SJCRH30 (cell line): ENCODE measurements around the gene BRME1. TPM values are rescaled to one million over a fixed set of nuclear protein-coding genes. Genes with fewer than 3 reads are reported as not detected.

Experiments used
- DNase-seq, 2 experiments: peaks; one replicate each; pipeline ENCODE4 v3.0.0-alpha.2; 2015 to 2020
- H3K27ac ChIP-seq: fragments of 250-450 bp; sonication (Bioruptor Pico); 2 replicates; pipeline ENCODE4 v1.5.1; 2020; ENCODE audit warnings: mild to moderate bottlenecking, moderate library complexity
- H3K27me3 ChIP-seq: fragments of 250-450 bp; sonication (Bioruptor Pico); 2 replicates; pipeline ENCODE4 v1.5.1; 2020; ENCODE audit warnings: mild to moderate bottlenecking, moderate library complexity
- H3K36me3 ChIP-seq: fragments of 250-450 bp; sonication (Bioruptor Pico); 2 replicates; pipeline ENCODE4 v1.5.1; 2020; ENCODE audit warnings: mild to moderate bottlenecking, moderate library complexity
- H3K4me1 ChIP-seq: fragments of 250-450 bp; sonication (Bioruptor Pico); 2 replicates; pipeline ENCODE4 v1.5.1; 2020; ENCODE audit warnings: mild to moderate bottlenecking, moderate library complexity
- H3K4me3 ChIP-seq: fragments of 250-450 bp; sonication (Bioruptor Pico); 2 replicates; pipeline ENCODE4 v1.5.1; 2020; ENCODE audit warnings: mild to moderate bottlenecking, moderate library complexity
- H3K9me3 ChIP-seq: fragments of 250-450 bp; sonication (Bioruptor Pico); replicated peaks from 2 replicates; pipeline ENCODE4 v1.5.1; 2020; ENCODE audit warnings: mild to moderate bottlenecking, moderate library complexity
- total RNA-seq: library from RNA; depleted of rRNA; stranded (reverse); fragments of >200 nt; shearing (Covaris generic); gene quantifications from 2 replicates; pipeline ENCODE4 v1.2.3, GENCODE V29; 2014

The BRME1 gene
- total RNA-seq, 1 experiment from 2014 or later = 10.0 TPM

GRCh38 chr19:13887517-13887916 lies 18.4 kb downstream of the BRME1 start:
- no peak for DNase-seq
- H3K36me3 ChIP-seq = no peaks in the 10 kb centered on the region

GRCh38 chr19:13887018-13887436 lies 18.9 kb downstream of the BRME1 start:
- Histone ChIP-seq H3K27me3 (peaks cover 2% of the 10 kb centered on the region; the same call in 1 of the 2 replicates), H3K4me3 (no peak overlapping the region), H3K27ac (no peak overlapping the region), H3K9me3 (no peaks in the 10 kb centered on the region), H3K4me1 (peaks cover 3% of the 10 kb centered on the region), H3K36me3 (no peaks in the 10 kb centered on the region)
- DNase-seq = no peak

More at GRCh38 chr19:13887517-13887916, 18.4 kb downstream of the BRME1 start:
- no peak overlapping the region for H3K27ac ChIP-seq
- peaks cover 2% of the 10 kb centered on the region; the same call in 1 of the 2 replicates for H3K27me3 ChIP-seq
- no peak overlapping the region for H3K4me3 ChIP-seq
- H3K4me1 ChIP-seq = no peaks in the 10 kb centered on the region; the same call in 1 of the 2 replicates
- no peaks in the 10 kb centered on the region for H3K9me3 ChIP-seq

DNA sequence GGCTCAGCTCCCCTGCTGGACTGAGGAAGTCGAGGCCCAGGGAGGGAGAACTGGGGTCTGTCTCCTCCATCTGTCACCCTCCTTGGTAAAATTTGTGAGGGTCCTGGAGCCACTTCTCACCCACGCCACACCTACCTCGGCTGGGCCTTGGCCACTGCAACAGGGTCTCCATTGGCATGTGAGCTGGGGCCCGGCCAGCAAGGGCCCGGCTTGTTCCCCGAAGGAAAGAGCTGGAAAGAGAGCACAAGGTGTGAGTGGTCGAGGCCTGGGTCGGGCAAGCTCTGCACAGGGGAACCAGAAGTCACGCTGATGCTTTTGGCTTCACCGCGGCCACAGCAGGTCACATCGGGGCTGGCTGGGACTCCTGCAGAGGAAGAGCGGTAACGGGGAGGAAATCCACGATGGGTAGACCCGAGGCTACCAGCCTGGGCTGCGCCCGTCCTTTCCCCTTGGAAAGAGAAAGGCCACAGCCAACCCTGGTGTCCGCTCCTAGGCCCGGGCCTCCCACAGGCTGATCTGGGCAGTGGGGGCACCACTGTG lies 20.0 kb downstream of the BRME1 start:
- H3K4me3 ChIP-seq = no peak overlapping the region
- no peaks in the 10 kb centered on the region for H3K9me3 ChIP-seq

DNA sequence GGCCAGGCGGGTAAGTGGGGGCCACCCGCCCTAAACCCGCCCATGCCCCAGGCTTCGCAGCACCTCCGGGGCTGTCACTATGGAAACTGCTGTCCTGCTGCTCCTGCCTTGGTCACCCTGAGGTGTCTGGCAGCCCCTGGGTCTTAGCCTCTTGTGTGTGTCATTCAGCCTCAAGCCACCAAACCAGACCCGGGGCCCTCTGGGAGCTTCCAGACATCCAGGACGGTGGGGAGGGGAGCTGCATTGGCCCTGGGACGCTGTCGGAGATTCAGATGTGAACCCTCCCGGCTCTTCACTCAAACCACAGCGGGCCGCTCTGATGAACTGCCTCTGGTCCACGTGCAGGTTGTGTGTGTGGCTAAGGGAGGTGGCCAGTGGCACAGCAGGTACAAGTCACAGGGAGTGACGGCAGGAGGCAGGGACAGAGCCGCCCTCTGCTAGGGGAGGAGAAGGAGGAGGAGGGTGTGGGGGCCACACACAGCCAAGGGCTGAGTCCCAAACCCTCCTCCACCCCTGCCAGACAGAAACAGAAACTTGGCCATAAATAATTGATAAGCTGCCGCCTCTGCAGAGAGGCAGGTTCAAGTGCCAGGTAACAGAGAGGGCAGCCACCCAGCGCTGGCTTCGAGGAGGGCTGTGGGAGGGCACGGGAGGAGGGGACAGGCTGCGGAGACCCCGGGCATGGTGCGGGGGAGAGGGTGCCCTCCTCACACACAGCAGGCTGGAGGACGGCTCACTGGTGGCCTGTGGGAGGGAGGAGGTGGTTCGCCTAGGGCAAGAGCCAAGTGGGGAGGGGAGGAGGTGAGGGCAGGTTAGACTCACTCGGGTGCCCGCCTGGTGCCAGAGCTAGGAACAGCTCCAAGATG lies 21.0 kb downstream of the BRME1 start:
- Histone ChIP-seq H3K36me3 (no peaks in the 10 kb centered on the region), H3K27ac (no peak overlapping the region), H3K4me3 (no peak overlapping the region), H3K4me1 (peaks cover 18% of the 10 kb centered on the region), H3K9me3 (no peaks in the 10 kb centered on the region), H3K27me3 (peaks cover 2% of the 10 kb centered on the region; the same call in 1 of the 2 replicates)
- peak in 1 of 2 experiments; percentile 52 for DNase-seq

More for the DNA sequence above, 20.0 kb downstream of the BRME1 start:
- H3K4me1 ChIP-seq = peaks cover 12% of the 10 kb centered on the region
- DNase-seq = no peak
- H3K27ac ChIP-seq = no peak overlapping the region
- no peaks in the 10 kb centered on the region for H3K36me3 ChIP-seq
- H3K27me3 ChIP-seq = peaks cover 2% of the 10 kb centered on the region; the same call in 1 of the 2 replicates

GRCh38 chr19:13883516-13884064 lies 22.3 kb downstream of the BRME1 start:
- no peaks in the 10 kb centered on the region for H3K9me3 ChIP-seq
- no peak overlapping the region for H3K27ac ChIP-seq
- no peaks in the 10 kb centered on the region for H3K36me3 ChIP-seq
- DNase-seq = peak in 1 of 2 experiments; percentile 42
- no peak overlapping the region for H3K4me3 ChIP-seq
- peaks cover 2% of the 10 kb centered on the region; the same call in 1 of the 2 replicates for H3K27me3 ChIP-seq
- peaks cover 18% of the 10 kb centered on the region for H3K4me1 ChIP-seq

DNA sequence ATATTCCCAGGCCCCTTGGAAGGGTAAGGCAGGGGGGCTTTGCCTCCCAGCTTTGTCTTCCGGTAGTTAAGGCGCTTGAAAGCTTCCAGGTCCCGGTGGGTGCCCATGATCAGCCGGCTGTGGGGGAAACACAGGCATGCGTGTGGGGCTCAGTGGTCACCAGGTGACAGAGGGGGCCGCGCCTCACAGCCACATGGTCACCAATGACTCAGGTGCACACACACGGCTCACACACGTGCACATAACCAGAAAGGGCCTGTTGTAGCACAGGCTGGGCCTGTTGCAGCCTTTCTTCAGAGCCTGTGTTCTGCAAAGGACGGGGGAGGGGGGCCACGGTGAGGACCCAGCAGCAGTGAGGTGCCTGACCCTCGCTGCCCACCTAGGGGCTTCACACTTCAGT lies 23.1 kb downstream of the BRME1 start:
- H3K4me1 ChIP-seq = peaks cover 18% of the 10 kb centered on the region
- no peaks in the 10 kb centered on the region for H3K36me3 ChIP-seq
- H3K4me3 ChIP-seq = no peak overlapping the region
- DNase-seq = no peak
- H3K27ac ChIP-seq = no peak overlapping the region
- H3K9me3 ChIP-seq = no peaks in the 10 kb centered on the region
- H3K27me3 ChIP-seq = peaks cover 2% of the 10 kb centered on the region; the same call in 1 of the 2 replicates

DNA sequence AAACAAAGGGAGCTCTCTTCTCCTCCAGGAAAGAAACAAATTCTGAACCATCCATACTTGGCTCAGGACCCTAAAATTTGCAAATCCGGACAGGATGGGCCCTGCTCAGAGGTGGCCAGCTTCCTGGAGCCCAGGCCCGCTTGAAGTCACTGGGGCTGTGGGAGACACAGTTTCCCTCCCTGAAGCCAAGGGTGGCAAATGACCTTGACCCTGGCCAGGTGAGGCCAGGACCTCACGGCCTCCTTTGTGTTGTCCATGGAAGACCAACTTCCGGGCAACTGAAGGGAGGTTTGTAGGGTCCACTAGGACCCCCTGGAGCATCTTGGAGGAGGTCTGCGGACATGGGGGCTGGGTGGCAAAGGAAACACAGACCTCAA lies 23.5 kb downstream of the BRME1 start:
- Histone ChIP-seq H3K27me3 (peaks cover 2% of the 10 kb centered on the region; the same call in 1 of the 2 replicates), H3K4me3 (no peak overlapping the region), H3K4me1 (peaks cover 18% of the 10 kb centered on the region), H3K9me3 (no peaks in the 10 kb centered on the region), H3K27ac (no peak overlapping the region), H3K36me3 (no peaks in the 10 kb centered on the region)
- no peak for DNase-seq

- Histone ChIP-seq H3K27ac (peak overlapping the region; percentile 55; the same call in 1 of the 2 replicates), H3K4me3 (peak overlapping the region; percentile 20), H3K36me3 (no peaks in the 10 kb centered on the region), H3K4me1 (peaks cover 18% of the 10 kb centered on the region), H3K9me3 (no peaks in the 10 kb centered on the region), H3K27me3 (peaks cover 2% of the 10 kb centered on the region; the same call in 1 of the 2 replicates)
- DNase-seq = peak; percentile 51 to 64
These were observed 24.1 kb downstream of the BRME1 start for GRCh38 chr19:13881692-13882418.

- DNase-seq = peak; percentile 93 to 96
These were observed 24.6 kb downstream of the BRME1 start for GRCh38 chr19:13881251-13881691.

GRCh38 chr19:13880059-13881043 lies 25.6 kb downstream of the BRME1 start:
- H3K9me3 ChIP-seq = no peaks in the 10 kb centered on the region

More at GRCh38 chr19:13881251-13881691, 24.6 kb downstream of the BRME1 start:
- H3K27ac ChIP-seq = peak overlapping the region; percentile 55; the same call in 1 of the 2 replicates
- H3K4me3 ChIP-seq = peak overlapping the region; percentile 20
- H3K27me3 ChIP-seq = peaks cover 2% of the 10 kb centered on the region; the same call in 1 of the 2 replicates
- H3K9me3 ChIP-seq = no peaks in the 10 kb centered on the region
- no peaks in the 10 kb centered on the region for H3K36me3 ChIP-seq
- peaks cover 18% of the 10 kb centered on the region for H3K4me1 ChIP-seq

DNA sequence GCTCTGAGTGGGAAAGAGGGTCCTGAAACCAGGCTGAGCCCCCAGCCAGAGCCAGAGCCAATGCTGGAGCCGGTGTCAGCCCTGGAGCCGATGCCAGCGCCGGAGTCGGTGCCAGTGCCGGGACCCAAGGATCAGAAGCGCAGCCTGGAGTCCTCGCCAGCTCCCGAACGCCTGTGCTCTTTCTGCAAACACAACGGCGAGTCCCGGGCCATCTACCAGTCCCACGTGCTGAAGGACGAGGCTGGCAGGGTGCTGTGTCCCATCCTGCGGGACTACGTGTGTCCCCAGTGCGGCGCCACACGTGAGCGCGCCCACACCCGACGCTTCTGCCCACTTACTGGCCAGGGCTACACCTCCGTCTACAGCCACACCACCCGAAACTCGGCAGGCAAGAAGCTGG lies 28.6 kb downstream of the BRME1 start:
- no peak for DNase-seq
- Histone ChIP-seq H3K36me3 (no peaks in the 10 kb centered on the region), H3K27me3 (no peaks in the 10 kb centered on the region), H3K27ac (no peak overlapping the region), H3K9me3 (no peaks in the 10 kb centered on the region), H3K4me3 (no peak overlapping the region), H3K4me1 (peaks cover 16% of the 10 kb centered on the region)

More at GRCh38 chr19:13880059-13881043, 25.6 kb downstream of the BRME1 start:
- Histone ChIP-seq H3K4me3 (peak overlapping the region; percentile 7; the same call in 1 of the 2 replicates), H3K36me3 (no peaks in the 10 kb centered on the region), H3K27ac (peak overlapping the region; percentile 55), H3K27me3 (no peaks in the 10 kb centered on the region; the same call in 1 of the 2 replicates), H3K4me1 (peaks cover 18% of the 10 kb centered on the region)
- peak; percentile 98 to 99 for DNase-seq

DNA sequence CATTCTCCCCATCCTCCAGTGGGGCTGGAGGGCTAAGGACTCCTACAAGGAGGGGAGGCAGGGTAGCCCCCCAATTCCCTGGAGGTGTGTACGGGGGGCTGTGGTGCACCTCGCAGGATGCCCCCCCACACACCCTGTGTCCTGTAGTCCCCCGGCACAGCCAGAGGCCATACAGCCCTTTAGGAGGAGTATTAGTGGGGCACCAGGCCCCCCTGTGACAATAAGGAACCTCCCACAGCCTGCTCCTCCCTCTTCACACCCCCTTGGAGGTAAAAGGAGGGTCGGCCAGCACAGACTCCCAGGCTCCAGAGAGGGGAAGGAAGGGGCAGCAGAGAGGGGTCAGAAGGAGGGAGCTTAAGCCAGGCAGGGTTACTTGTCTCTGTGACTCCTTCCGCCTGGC lies 29.1 kb downstream of the BRME1 start, which contains the start of gene NANOS3:
TSS of gene NANOS3 (plus strand) at position 301 of the 400 bp plus-strand sequence. CDS start 115 bp downstream, outside the sequence.
- H3K27me3 ChIP-seq = no peaks in the 10 kb centered on the region
- peaks cover 13% of the 10 kb centered on the region for H3K4me1 ChIP-seq
- H3K36me3 ChIP-seq = no peaks in the 10 kb centered on the region
- H3K4me3 ChIP-seq = no peak within 1 kb of the TSS
- no peaks in the 10 kb centered on the region for H3K9me3 ChIP-seq
- no peak within 1 kb of the TSS for H3K27ac ChIP-seq
- no peak for DNase-seq

DNA sequence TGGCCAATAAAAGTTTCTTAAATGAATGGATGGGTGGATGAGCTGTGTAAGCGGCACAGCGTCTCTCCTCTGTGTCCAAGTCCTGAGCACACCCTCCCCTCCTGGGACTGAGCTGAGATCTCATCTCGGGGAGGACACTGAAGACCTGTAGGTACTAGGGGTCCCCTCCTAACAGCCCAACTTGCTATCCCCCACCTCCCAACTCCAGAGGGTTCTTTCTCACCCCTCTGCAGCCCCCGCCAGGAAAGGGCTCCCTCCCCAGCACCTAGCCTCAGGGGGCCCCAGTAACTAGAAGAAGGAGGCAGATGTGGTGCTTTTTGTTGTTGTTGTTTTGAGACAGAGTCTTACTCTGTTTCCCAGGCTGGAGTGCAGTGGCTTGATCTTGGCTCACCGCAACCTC lies 30.1 kb downstream of the BRME1 start:
- H3K27ac ChIP-seq = no peak overlapping the region
- H3K4me1 ChIP-seq = peaks cover 16% of the 10 kb centered on the region
- no peaks in the 10 kb centered on the region for H3K27me3 ChIP-seq
- no peaks in the 10 kb centered on the region for H3K36me3 ChIP-seq
- DNase-seq = no peak
- no peak overlapping the region for H3K4me3 ChIP-seq
- no peaks in the 10 kb centered on the region for H3K9me3 ChIP-seq
